ENCODE measurements around the gene IGFBP2.

The IGFBP2 gene

DNA sequence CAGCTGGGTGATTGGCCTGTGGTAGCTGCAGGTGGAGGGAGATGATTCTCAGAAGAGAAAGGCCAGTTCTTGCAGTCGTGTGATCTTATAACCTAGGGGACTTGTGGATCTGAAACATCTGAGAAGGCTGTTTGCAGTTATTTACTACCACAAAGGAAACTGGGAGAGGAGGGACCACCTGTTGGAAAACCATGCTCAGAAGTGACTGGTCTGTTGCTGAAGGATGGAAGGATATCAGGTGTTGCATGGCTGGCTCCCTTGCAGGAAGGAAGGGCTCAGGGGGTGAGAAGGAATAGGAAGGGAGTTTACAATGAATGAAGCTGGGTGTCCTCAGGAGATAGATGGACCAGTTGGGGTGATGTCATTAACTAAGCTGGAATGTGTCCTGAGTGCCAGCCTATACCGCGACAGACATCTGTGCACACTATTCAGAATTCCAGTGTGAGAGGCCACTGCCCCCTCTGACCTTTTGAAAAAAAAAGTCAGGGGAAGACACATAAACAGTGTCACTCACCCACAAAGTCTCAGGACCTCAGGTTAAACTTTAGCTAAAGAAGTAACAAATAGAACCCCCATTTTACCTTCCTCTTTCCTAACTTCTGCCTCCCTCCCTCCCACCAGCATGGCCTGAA is 17.5 kb downstream of the IGFBP2 start:
- Histone ChIP-seq H2AFZ (ENCODE audit: low read depth, low read length, severe bottlenecking) (no peak overlapping the region), H3K27ac (ENCODE audit: low read depth, low read length) (no peak overlapping the region), H3K36me3 (ENCODE audit: low read length) (no peaks in the 10 kb centered on the region), H3F3A (ENCODE audit: insufficient read depth) (no peaks in the 10 kb centered on the region), H3K27me3 (ENCODE audit: low read length) (no peaks in the 10 kb centered on the region), H3K9me3 (ENCODE audit: insufficient read depth, low read length) (no peaks in the 10 kb centered on the region), H3K9me2 (replicated peaks; ENCODE audit: insufficient read depth, low read length) (no peaks in the 10 kb centered on the region), H3K9ac (ENCODE audit: low read length) (no peak overlapping the region), H3K79me2 (ENCODE audit: insufficient read depth, low read length) (no peaks in the 10 kb centered on the region), H3K4me3 (ENCODE audit: insufficient read depth, low read length, poor library complexity, severe bottlenecking) (no peak overlapping the region), H3K4me2 (ENCODE audit: low read depth, low read length, poor library complexity, severe bottlenecking) (no peak overlapping the region), H4K20me1 (ENCODE audit: low read depth, low read length) (no peaks in the 10 kb centered on the region)
- no peak for TF ChIP-seq EZH2phosphoT487 (conservative IDR thresholded peaks at IDR 0.05; ENCODE audit: low read length)
- TF ChIP-seq, protein P1, sequence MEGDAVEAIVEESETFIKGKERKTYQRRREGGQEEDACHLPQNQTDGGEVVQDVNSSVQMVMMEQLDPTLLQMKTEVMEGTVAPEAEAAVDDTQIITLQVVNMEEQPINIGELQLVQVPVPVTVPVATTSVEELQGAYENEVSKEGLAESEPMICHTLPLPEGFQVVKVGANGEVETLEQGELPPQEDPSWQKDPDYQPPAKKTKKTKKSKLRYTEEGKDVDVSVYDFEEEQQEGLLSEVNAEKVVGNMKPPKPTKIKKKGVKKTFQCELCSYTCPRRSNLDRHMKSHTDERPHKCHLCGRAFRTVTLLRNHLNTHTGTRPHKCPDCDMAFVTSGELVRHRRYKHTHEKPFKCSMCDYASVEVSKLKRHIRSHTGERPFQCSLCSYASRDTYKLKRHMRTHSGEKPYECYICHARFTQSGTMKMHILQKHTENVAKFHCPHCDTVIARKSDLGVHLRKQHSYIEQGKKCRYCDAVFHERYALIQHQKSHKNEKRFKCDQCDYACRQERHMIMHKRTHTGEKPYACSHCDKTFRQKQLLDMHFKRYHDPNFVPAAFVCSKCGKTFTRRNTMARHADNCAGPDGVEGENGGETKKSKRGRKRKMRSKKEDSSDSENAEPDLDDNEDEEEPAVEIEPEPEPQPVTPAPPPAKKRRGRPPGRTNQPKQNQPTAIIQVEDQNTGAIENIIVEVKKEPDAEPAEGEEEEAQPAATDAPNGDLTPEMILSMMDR (IDR thresholded peaks at IDR 0.05; ENCODE audit: insufficient read depth, low read length, poor library complexity, severe bottlenecking): no peak

DNA sequence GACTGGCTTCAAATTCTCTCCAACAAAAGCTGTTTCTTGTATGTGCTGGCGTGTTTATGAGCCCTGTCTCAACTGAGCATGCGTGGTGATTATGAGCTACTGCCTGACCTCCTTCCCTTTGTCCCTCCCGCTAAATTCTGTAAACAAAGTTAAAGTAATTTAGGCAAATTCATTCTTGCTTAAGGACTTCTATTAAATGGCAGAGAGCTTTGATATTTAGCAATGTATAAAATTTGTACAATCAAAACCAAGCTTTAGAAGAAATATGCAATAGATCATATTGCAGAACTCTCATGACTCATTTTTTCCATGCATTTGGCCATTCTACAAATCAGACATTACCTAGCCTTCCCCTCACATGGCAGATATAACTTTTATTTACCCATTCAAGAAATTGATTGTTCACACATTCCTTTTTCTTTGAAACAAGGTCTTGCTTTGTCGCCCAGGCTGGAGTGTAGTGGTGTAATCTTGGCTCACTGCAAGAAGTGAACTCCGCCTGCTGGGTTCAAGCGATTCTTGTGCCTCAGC is 18.2 kb downstream of the IGFBP2 start:
- Histone ChIP-seq H3K9ac (ENCODE audit: low read length) (no peak overlapping the region), H4K20me1 (ENCODE audit: low read depth, low read length) (no peaks in the 10 kb centered on the region), H3K36me3 (ENCODE audit: low read length) (no peaks in the 10 kb centered on the region), H3K27ac (ENCODE audit: low read depth, low read length) (no peak overlapping the region), H2AFZ (ENCODE audit: low read depth, low read length, severe bottlenecking) (no peak overlapping the region), H3K9me2 (replicated peaks; ENCODE audit: insufficient read depth, low read length) (no peaks in the 10 kb centered on the region), H3K9me3 (ENCODE audit: insufficient read depth, low read length) (no peaks in the 10 kb centered on the region), H3K4me3 (ENCODE audit: insufficient read depth, low read length, poor library complexity, severe bottlenecking) (no peak overlapping the region), H3K27me3 (ENCODE audit: low read length) (no peaks in the 10 kb centered on the region), H3F3A (ENCODE audit: insufficient read depth) (no peaks in the 10 kb centered on the region), H3K79me2 (ENCODE audit: insufficient read depth, low read length) (no peaks in the 10 kb centered on the region), H3K4me2 (ENCODE audit: low read depth, low read length, poor library complexity, severe bottlenecking) (no peak overlapping the region)
- no peak for TF ChIP-seq EZH2phosphoT487 (conservative IDR thresholded peaks at IDR 0.05; ENCODE audit: low read length)
- TF ChIP-seq, protein P1 (IDR thresholded peaks at IDR 0.05; ENCODE audit: insufficient read depth, low read length, poor library complexity, severe bottlenecking): no peak

DNA sequence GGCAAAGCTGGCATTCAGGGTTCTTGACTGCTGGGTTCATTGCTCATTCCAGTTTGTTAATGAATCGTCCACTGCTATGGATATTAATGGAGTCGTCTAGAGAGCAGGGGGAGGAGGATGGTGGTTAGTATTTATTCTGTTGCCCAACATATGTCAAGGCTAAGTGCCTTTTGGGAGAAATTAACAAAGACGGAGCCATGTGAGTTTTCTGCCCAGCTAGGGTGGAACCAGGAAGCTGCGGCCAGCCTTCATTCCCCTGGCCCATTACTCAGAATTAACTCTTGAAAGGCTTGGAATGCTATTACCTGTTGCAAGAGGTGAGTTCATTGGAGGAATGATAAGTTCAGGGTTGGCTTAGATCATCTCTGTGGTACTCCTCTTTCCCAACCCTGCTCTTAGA is 19.3 kb downstream of the IGFBP2 start:
- Histone ChIP-seq H3K4me2 (ENCODE audit: low read depth, low read length, poor library complexity, severe bottlenecking) (no peak overlapping the region), H3K4me3 (ENCODE audit: insufficient read depth, low read length, poor library complexity, severe bottlenecking) (no peak overlapping the region), H2AFZ (ENCODE audit: low read depth, low read length, severe bottlenecking) (no peak overlapping the region), H3K9me3 (ENCODE audit: insufficient read depth, low read length) (no peaks in the 10 kb centered on the region), H3K9me2 (replicated peaks; ENCODE audit: insufficient read depth, low read length) (no peaks in the 10 kb centered on the region), H3K27ac (ENCODE audit: low read depth, low read length) (no peak overlapping the region), H3K79me2 (ENCODE audit: insufficient read depth, low read length) (no peaks in the 10 kb centered on the region), H3K36me3 (ENCODE audit: low read length) (no peaks in the 10 kb centered on the region), H3K27me3 (ENCODE audit: low read length) (no peaks in the 10 kb centered on the region), H3F3A (ENCODE audit: insufficient read depth) (no peaks in the 10 kb centered on the region), H4K20me1 (ENCODE audit: low read depth, low read length) (no peaks in the 10 kb centered on the region), H3K9ac (ENCODE audit: low read length) (no peak overlapping the region)
- TF ChIP-seq EZH2phosphoT487 (conservative IDR thresholded peaks at IDR 0.05; ENCODE audit: low read length): no peak
- TF ChIP-seq, protein P1 (IDR thresholded peaks at IDR 0.05; ENCODE audit: insufficient read depth, low read length, poor library complexity, severe bottlenecking): no peak
